Activated T-helper 1 cell treated with Interleukin-2 at 50 U/mL for 16 hours (primary cell): Measurements from ENCODE around the gene RMRP.

ENCODE experiments used
- DNase-seq: peaks from one replicate; pipeline ENCODE4 v3.0.0-alpha.2; 2020; ENCODE audit warnings: low read depth

RMRP gene

DNA sequence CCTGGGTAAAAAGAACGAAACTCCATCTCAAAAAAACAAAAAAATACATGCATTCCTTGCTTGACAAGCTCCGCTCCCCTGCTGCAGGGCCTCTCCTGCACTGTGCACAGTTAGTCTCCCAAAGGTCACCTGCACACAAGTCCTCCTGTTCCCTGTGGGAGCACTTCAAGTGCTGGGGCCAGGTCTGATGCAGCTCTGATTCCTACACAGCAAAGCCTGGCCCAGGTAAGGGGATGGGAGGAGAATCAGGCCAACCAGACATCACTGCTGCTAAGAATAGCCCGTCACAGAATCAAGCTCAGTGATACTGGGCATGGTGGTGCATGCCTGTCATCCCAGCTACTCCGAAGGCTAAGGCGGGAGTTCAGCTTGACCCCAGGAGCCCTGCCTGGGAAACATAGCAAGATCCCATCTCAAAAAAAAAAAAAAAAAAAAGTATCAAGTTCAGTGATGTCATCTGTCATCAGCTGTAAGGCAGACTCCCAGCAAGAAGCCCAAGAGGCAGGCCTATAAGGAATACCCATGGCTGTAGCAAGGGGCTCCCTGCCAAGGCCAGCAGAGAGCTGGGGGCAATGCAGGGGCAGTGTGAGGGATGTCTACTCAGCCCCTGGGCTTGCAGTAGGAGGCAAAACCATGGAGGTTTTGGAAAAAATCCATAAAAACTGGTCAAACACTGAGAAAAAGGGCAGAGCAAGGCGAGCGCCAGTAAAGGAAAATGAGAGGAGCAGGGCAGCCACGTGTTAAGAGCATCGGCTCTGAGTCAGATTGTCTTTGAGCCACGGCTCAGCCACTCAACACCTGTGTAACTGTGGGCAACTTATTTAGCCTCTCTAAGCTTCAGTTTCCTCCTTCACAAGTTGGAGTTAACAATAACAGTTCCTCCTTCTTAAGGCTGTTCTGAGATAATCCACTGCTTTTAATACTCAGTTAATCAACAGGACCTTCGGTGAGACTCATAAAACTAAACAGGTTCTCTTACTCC, 28.7 kb upstream of the RMRP start:
- DNase-seq, result no peak

DNA sequence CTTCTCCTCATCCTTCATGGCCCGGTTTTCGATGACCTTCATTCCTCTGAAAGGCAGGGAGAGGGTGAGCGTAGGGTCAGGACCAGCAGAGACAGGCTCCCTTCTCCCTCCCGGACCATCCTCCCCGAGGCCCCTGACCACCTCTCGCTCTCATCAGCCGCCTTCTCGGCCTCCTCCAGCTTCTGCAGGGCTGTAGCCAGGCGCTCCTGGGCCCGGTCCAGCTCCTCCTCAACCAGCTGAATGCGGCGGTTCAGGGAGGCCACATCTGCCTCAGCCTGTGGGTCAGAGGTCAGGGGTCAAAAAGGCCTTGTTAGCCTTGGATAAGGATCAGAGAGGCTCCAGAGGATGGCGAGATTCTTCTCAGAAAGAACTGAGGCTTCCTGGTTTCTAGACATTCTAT, 27.7 kb upstream of the RMRP start:
- no peak for DNase-seq

DNA sequence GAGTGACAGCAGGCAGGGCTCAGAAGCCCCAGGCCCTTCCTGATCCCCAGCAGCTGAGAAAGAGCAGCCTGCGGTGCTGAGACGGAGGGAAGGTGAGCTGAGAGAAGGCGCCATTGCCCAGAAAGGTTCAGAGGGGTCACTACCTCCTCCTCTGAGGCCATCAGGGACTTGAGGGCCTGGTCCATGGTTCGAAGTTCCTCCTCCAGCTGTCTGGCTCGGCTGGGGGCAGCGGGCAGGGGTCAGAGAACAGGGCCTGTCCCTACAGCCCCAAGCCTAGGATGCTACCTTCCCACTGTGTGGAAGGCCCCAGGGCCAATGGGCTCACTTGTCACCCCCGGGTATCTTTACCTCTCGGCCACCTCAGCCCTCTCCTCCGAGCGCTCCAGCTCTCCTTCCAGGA, 27.1 kb upstream of the RMRP start:
- no peak for DNase-seq

DNA sequence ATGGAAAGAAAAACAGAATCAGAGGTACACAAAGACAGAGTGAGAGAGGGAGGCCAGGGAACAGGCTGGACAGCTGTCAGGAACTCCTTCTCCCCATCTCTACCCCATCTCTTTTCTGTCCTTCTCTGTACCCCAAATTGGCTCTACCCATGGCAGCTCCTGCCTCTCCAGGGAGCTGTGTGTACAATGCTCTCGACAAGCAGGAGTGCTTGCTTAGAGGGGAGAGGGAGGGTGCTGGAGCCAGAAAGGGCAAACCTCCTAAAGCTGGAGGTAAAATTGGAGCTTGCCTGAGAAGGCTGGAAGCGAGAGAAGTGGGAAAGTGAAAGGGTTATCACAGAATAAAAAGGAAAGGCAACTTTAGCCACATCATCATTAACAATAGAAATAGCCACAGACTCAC, 25.5 kb upstream of the RMRP start:
- DNase-seq, result no peak

DNA sequence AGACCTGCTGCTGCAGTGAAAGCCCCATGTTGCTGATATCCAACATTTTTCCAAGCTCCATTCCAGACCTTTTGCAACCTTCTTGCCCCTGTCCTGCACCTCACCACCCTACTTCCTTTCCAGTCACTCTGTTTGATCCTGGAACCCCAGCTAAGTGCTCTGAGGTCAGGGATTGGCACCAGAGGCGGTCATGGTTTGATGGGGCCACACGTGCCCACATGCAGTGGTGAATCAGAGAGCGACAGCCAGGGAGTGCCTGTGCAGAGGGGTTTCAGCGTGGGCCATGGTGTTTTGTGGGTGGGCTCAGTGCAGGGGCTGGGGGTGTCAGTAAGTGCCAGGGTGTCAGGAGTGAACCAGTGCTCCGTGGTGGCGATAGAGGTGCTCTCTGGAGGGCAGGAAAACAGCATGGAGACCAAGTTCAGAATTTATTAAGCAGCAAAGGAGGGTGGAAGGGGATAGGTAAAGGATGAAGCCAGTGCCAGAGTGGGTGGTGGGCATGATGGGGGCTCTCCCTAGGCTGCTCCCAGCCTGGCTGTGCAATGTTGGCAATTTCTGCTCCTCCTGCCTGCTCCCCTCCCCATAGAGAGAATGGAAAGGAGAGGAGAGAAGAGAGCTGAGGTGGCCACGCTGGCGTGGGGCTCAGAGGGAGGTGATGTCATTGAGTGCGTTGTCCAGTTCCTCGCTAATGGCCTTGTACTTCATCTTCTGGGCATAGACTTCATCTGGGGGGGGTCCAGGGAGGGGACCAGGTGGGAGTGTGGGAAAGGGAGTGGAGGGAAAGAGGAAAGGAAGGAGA, 24.9 kb upstream of the RMRP start:
- no peak for DNase-seq

DNA sequence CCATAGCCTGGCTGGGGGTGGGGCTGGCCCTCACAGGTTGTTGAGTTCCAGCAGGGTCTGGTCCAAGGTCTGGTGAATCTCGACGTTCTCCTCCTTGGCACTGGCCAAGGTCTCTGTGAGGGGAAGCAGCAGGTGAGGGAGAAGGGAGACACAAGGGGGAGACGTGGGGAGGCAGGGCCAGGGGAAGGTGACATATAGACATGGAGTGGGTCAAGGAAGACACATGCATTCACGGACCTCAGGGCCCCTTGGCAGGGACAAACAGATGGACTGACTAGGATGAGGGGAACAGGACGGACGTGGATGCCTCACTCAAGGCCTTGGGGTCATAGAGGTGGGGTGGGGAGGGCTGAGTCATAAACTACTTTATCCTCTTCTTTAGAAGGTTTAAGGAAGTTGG, 24.2 kb upstream of the RMRP start:
- no peak for DNase-seq

DNA sequence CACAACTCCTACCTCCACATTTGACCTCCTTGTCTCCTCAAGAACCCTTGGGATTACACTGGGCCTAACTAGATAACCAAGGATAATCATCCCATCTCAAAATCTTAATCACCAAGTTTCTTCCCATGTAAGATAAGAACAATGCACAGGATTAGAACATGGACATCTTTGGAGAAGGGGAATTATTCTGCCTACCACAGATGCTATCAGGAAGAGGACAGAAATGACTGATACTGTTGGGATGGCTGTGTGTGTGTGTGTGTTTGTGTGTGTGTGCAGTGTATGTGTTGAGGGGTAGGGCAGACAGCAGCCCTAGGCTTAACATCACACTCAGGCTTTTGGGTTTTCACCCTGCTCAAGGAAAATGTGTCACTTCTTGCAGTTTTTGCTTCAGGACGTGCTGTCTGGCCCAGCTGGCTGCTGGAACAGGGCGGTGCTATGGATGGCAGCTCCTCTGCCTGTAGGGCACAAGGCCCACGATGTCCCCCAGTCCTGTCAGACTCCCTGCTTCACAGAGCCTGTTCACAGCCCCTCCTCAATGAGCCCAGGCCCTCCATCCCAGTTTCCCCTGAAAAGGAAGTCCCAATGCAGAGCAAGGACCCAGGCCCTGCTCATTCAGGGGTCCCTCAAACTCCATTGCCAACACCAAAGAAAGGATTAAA, 23.7 kb upstream of the RMRP start:
- DNase-seq, result no peak

DNA sequence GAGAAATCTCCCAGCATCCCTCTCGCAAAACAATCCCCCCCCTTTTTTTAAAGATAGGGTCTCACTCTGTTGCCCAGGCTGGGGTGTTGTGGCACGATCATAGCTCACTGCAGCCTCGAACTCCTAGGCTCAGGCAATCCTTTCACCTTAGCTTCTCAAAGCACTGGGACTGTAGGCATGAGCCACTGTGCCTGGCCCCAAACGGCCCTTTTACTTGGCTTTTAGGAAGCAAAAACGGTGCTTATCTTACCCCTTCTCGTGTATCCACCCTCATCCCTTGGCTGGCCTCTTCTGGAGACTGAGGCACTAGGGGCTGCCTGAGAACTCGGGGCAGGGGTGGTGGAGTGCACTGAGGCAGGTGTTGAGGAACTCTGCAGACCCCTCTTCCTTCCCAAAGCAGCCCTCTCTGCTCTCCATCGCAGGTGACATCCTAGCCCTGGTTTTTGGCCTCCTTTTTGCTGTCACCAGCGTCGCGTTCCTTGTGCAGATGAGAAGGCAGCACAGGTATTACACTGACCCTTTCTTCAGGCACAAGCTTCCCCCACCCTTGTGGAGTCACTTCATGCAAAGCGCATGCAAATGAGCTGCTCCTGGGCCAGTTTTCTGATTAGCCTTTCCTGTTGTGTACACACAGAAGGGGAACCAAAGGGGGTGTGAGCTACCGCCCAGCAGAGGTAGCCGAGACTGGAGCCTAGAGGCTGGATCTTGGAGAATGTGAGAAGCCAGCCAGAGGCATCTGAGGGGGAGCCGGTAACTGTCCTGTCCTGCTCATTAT, 22.7 kb upstream of the RMRP start:
- DNase-seq, result no peak

DNA sequence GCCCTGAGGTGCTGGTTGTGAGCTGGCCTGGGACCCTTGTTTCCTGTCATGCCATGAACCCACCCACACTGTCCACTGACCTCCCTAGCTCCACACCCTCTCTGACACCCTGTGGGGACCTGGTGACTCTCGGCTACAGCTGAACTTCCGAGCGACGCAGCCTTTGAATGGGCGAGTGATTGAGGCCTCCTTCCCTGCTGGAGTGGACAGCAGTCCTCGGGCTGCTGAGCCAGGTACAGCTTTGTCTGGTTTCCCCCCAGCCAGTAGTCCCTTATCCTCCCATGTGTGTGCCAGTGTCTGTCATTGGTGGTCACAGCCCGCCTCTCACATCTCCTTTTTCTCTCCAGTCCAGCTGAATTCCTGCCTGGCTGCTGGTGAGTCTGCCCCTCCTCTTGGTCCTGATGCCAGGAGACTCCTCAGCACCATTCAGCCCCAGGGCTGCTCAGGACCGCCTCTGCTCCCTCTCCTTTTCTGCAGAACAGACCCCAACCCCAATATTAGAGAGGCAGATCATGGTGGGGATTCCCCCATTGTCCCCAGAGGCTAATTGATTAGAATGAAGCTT, 22.0 kb upstream of the RMRP start:
- DNase-seq, result no peak

DNA sequence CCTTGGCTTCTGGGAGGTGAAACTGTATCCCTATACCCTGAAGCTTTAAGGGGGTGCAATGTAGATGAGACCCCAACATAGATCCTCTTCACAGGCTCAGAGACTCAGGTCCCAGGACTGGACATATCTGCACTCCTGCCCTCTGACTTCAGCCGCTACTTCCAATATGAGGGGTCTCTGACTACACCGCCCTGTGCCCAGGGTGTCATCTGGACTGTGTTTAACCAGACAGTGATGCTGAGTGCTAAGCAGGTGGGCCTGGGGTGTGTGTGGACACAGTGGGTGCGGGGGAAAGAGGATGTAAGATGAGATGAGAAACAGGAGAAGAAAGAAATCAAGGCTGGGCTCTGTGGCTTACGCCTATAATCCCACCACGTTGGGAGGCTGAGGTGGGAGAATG, 21.3 kb upstream of the RMRP start:
- no peak for DNase-seq

DNA sequence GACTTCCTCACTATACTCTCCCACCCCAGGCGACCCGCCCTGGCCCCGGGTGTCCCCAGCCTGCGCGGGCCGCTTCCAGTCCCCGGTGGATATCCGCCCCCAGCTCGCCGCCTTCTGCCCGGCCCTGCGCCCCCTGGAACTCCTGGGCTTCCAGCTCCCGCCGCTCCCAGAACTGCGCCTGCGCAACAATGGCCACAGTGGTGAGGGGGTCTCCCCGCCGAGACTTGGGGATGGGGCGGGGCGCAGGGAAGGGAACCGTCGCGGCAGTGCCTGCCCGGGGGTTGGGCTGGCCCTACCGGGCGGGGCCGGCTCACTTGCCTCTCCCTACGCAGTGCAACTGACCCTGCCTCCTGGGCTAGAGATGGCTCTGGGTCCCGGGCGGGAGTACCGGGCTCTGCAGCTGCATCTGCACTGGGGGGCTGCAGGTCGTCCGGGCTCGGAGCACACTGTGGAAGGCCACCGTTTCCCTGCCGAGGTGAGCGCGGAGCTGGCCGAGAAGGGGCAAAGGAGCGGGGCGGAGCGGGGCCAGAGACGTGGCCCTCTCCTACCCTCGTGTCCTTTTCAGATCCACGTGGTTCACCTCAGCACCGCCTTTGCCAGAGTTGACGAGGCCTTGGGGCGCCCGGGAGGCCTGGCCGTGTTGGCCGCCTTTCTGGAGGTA, 18.0 kb upstream of the RMRP start:
- DNase-seq, result peak; percentile 18

DNA sequence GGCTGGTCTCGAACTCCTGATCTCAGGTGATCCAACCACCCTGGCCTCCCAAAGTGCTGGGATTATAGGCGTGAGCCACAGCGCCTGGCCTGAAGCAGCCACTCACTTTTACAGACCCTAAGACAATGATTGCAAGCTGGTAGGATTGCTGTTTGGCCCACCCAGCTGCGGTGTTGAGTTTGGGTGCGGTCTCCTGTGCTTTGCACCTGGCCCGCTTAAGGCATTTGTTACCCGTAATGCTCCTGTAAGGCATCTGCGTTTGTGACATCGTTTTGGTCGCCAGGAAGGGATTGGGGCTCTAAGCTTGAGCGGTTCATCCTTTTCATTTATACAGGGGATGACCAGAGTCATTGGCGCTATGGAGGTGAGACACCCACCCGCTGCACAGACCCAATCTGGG, 17.4 kb upstream of the RMRP start:
- no peak for DNase-seq

DNA sequence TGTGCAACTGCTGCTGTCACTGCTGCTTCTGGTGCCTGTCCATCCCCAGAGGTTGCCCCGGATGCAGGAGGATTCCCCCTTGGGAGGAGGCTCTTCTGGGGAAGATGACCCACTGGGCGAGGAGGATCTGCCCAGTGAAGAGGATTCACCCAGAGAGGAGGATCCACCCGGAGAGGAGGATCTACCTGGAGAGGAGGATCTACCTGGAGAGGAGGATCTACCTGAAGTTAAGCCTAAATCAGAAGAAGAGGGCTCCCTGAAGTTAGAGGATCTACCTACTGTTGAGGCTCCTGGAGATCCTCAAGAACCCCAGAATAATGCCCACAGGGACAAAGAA, 16.2 kb upstream of the RMRP start:
- no peak for DNase-seq

DNA sequence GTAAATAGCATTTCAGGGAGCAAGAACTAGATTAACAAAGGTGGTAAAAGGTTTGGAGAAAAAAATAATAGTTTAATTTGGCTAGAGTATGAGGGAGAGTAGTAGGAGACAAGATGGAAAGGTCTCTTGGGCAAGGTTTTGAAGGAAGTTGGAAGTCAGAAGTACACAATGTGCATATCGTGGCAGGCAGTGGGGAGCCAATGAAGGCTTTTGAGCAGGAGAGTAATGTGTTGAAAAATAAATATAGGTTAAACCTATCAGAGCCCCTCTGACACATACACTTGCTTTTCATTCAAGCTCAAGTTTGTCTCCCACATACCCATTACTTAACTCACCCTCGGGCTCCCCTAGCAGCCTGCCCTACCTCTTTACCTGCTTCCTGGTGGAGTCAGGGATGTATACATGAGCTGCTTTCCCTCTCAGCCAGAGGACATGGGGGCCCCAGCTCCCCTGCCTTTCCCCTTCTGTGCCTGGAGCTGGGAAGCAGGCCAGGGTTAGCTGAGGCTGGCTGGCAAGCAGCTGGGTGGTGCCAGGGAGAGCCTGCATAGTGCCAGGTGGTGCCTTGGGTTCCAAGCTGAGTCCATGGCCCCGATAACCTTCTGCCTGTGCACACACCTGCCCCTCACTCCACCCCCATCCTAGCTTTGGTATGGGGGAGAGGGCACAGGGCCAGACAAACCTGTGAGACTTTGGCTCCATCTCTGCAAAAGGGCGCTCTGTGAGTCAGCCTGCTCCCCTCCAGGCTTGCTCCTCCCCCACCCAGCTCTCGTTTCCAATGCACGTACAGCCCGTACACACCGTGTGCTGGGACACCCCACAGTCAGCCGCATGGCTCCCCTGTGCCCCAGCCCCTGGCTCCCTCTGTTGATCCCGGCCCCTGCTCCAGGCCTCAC, 15.6 kb upstream of the RMRP start, which contains the start of gene CA9:
CA9 (plus strand) TSS at position 797 of the 893 bp plus-strand sequence; CDS start at position 829, 32 bp downstream.
- no peak for DNase-seq

DNA sequence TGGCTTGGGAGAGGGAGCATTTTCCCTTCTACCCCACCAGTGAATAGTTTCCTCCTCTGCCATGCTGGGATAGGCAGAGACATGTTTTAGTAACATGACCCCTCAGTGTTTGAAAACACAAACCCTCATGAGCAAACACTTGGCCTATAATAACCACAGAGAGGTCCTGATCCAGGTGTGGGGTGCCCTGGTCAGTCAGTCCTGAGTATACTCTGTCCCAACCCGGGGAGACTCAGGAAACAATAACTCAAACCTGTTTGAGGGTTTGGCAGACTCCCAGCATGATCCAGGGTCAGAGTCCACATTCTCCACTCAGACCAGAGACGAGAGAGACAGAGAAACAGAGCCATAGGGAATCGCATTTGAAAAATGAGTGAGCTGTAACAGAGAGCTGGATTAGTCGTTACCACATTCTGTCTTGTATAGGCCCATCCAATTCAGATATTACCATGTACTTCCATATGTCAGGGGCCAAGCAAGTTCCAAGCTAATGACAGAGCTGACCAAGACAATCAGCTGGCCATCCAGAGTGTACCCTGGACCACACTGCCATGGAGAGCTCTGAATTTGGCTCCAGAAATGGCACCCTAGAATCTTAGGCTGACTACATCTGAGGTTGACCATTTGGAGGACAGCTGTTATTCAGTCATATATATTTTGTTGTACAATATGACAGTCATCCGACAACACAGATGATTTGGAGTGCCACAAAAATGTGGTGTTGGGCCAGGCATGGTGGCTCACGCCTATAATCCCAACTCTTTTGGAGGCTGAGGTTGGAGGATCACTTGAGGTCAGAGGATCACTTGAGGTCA, 11.7 kb upstream of the RMRP start:
- no peak for DNase-seq

DNA sequence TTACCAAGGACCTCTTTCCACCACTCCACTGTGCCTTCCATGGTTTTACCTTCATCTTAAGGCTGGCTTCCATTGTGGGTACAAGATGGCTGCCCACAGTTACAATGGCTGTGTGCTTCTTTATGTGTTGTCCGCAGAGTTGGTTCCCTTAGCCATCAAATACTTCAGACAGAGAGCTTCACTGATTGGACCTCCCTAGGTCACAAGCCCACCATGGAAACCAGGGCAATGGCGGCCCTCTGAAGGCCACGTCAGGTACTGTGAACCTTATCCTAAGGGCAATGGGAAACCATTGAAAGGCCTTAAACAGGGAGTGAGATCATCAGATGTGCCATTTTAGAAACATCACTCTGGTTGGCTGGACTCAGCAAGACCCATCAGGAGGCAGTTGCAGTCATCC, 10.1 kb upstream of the RMRP start:
- no peak for DNase-seq

DNA sequence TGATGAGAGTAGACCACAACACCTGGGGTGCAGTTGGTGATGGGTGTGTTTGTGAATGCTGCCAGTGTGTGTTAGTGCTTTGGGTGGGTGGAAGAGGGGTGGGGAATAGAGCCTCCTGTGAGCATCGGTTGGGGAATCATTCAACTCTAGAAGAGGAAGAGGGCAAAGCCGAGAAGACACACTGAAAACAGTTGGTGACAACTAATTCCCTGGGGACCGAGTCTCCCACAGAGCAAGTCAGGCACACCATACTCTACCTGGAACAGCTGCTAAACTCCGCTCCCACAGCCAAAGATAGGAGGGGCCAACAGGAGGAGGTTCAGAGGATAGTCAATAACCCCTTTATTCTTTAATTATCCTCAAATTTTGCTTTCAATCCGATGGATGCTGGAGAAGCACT, 8.7 kb upstream of the RMRP start:
- no peak for DNase-seq

DNA sequence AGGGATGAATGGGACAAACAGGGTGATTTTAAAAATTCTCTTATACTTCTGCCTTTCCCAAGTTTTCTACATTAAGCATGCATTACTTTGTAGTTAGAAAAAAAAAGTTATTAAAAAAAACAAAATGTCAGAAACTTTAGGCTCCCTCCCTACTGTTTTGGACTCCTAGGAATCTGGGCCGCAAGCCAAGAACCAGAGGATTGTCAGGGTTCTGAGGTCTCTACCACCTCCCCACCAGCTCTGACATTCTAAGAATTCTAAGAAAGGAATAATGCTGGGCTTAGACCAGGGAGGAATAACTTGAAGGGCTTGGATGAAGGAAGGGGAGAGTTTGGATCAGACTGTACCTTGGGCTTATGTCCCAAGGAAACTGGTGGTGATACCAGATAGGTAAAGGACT, 8.2 kb upstream of the RMRP start:
- DNase-seq, result no peak

DNA sequence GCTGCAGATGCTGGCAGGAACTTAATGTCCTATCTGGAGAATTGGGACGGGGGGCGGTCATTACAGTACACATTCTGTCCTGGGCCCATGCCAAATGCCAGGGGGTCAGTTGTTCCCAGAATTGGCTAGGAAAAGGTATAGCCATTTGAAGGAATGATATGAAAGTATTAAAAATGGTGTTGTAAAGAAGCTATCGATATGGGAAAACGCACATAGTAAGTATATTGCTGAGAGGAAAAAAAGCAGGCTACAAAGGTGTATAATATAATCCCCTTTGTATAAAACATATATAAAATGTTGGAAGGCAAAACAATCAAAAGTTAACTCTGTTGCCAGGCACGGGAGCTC, 7.6 kb upstream of the RMRP start:
- DNase-seq, result no peak
